ENCODE results near the gene PHACTR1.

- TF ChIP-seq CTCF (IDR thresholded peaks at IDR 0.05) (peak; percentile 57; the same call in 1 of the 2 replicates), TCF7L2 (IDR thresholded peaks at IDR 0.05; ENCODE audit: low read depth, low read length) (no peak)
Measured at GRCh38 chr6:13278164-13278563, 561.6 kb downstream of the PHACTR1 start.
